HG02938 (cell line): ENCODE measurements around the gene RANGAP1.
"Not testable (repeated sequence)": the region's sequence is repeated elsewhere in the genome, so short reads cannot be mapped to it uniquely, and the experiment has no call there.

Experiments
- ATAC-seq: cut with Tn5 transposase; IDR thresholded peaks from one replicate; pipeline ENCODE4 v1.9.1; 2021; ENCODE audit warnings: mild to moderate bottlenecking, moderate library complexity; ENCODE audit not compliant: unreplicated experiment

The RANGAP1 gene

DNA sequence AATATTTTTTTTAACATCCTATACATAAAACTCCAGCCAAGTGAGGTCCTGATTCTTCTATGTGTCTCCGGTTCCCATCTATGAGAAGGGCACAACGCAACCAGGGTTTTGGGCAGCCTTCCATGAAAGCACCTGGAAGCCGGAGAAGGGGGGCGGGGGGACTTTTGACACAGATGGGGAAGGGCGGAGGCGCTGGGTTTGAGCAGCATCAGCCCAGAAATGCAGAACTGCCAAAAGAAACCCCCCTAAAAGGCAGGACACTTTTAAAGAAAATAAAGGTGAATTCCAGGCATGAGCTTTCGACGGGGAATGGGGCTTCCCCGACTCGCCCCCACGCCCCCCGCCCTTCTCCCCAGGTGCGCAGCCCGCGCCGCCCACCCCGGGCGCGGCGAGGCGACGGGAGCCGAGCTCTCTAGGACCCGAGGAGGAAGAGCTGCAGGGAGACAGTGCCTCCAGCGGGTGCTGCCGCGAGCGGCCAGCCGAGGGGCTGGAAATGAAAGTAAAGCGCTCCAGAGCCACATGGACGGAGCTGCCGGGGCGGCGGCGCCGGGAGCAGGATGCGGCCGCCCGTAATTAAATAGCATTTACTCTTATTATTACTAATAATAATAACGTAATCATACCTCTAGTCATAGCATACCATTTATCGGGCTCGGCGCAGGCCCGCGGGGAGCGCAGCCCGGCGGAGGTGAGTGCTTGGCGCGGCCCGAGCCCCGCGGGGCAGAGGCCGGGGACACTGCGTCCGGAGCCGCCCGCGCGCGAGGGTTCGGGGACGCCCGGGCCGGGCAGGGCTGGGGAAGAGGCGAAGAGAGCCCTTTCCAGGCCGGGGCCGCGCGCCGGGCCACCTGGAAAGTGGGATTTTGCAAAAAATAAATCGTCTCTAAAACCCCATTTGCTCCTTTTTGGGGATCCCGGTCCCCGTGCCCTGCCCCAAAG, 15.4 kb upstream of the RANGAP1 start, which contains the start of gene ZC3H7B:
Gene ZC3H7B (plus strand): TSS at position 441 of the 936 bp plus-strand sequence. CDS start 19,136 bp downstream, outside the sequence.
- peak; percentile 73 for ATAC-seq

DNA sequence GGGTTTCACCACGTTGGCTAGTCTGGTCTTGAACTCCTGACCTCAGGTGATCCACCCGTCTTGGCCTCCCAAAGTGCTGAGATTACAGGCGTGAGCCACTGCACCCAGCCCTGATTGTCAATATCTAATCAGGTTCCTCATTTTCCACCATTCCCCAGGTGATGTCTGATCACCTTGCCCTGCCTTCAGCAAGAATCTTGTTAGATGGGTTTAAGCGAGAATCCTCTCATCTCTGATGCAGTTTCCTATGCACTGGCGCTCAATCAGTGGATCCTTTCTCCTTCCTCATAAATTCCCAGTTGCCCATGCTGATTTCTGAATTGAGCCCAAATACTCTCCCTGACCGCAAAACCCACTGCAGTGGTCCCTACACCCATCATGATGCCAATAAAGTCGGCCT, 14.7 kb upstream of the RANGAP1 start:
- no peak for ATAC-seq

DNA sequence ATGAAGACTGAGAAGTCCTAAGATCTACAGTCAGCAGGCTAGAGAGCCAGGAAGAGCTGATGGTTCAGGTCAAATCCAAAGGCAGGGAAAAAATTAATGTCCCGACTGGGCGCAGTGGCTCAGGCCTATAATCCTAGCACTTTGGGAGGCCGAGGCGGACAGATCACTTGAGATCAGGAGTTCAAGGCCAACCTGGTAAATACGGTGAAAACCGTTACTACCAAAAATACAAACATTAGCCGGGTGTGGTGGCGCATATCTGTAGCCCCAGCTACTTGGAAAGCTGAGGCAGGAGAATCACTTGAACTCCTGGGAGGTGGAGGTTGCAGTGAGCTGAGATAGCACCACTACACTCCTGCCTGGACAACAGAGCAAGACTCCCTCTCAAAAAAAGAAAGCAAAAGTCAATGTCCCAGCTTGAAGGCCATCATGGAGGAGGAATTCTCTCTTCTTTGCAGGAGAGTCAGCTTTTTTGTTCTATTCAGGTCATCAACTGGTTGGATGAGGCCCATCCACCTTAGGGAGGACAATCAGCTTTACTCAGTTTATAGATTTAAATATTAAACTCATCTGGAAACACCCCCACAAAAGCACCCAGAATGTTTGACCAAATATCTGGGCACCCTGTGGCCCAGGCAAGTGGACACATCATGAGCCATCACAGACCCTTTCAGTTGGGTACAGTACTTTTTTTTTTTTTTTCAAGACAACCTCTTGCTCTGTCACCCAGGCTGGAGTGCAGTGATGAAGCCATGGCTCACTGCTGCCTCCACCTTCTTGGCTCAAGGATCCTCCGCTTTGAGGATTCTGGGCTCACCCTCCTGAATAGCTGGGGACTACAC, 11.1 kb upstream of the RANGAP1 start:
- no peak for ATAC-seq

DNA sequence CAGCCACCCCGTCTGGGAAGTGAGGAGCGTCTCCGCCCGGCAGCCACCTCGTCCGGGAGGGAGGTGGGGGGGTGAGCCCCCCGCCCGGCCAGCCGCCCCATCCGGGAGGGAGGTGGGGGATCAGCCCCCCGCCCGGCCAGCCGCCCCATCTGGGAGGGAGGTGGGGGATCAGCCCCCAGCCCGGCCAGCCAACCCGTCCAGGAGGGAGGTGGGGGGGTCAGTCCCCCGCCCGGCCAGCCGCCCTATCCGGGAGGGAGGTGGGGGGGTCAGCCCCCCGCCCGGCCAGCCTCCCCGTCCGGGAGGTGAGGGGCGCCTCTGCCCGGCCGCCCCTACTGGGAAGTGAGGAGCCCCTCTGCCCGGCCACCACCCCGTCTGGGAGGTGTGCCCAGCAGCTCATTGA, 8.8 kb upstream of the RANGAP1 start:
- ATAC-seq: not testable (repeated sequence)

GRCh38 chr22:41290262-41291221, 4.6 kb upstream of the RANGAP1 start:
- ATAC-seq: no peak

GRCh38 chr22:41289671-41290070, 3.7 kb upstream of the RANGAP1 start:
- ATAC-seq: no peak

GRCh38 chr22:41288245-41288946, 2.4 kb upstream of the RANGAP1 start:
- ATAC-seq: no peak

- peak; percentile 11 for ATAC-seq
Observed at GRCh38 chr22:41286639-41287091, 678 bp upstream of the RANGAP1 start.

DNA sequence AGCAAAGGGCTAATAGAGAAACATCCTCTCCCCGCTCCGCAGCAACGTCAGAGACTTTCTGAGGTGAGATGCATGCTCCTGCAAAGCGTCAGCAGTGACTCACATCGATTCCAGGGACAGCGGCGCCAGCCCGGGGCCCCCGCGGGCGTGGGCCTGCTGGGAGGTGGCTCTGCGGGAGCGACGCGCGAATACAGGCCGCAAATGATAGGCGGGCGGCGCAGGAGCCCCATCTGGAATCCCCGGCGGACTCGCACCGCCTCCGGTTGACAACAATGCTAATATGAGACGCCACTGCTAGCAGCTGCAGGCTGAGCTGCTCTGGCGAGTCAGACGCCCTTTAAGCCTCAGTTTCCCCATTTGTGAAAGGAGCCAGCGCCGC, 557 bp downstream of the RANGAP1 start:
- ATAC-seq: peak; percentile 14

- no peak for ATAC-seq
Observed at GRCh38 chr22:41284465-41284864, 1.5 kb downstream of the RANGAP1 start.

DNA sequence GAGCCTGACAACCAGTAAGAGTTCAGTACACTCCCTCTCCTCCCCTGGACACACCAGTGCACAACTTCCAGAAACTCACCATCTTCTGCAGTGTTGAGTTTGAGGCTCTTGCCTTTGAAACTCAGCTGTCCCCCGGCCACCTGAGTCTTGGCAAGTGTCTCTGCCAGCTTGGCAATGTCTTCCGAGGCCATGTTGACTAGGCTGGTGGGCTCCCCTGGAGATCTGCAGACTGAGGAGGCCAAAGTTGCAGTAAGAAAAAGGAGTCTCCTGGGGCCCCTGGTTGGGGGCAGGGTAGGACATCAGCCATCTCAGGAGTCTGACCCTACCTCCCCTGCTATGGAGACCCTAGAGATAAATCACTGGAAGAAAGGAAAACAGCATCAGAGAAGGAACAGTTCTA, 5.1 kb downstream of the RANGAP1 start:
- no peak for ATAC-seq

DNA sequence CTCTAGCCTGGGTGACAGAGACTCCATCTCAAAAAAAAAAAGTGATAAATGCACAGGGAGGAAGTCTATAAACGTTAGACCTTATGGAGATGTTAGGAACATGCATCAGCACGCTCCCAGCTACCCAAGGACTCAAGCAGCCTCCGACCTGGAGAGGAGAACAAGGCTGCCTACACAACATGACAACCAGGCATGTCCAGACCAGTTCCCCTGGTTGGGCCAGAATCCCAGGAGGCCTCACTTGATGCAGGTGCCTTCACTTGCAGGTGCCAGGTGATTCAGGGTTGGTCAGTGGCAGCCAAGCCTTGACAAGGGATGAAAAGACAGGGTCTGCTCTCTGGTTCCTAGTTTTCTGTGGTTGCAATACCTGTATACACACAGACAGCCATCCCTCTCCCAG, 5.9 kb downstream of the RANGAP1 start:
- ATAC-seq: no peak

DNA sequence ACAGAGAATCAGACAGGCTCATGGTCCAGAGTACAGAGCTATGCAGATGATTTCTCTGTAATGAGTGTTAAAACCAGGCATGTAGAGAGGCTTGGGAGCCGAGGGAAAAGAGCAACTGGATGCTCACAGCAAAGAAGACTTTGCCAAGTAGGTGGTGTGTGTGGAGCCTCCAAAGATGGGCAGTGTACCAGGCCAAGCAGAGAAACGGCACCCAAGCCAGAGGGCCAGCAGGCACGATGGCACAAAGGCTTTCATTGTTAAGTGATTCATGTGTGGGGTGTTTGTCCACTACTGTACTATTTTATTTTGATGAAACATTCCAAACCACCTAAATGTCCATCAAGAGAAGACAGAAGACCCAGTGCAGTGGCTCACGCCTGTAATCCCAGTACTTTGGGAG, 11.1 kb downstream of the RANGAP1 start:
- no peak for ATAC-seq

DNA sequence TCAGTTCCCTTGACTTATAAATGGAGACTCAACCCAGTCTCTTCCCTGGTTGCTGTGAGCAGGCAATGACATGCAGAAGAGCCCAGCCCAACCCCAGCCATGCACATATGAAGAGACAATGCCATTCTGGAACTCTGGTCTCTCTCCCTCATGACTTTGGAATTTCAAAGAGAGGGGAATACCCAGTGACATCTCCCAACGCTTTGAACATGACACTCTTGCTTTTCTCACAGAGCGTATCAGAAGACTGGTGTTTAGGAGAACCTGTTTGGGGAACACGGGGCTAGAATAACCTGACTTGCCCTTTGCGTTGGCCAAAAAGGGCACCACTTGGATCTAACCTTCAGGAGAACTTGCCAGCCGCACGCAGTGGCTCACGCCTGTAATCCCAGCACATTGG, 12.9 kb downstream of the RANGAP1 start:
- no peak for ATAC-seq

DNA sequence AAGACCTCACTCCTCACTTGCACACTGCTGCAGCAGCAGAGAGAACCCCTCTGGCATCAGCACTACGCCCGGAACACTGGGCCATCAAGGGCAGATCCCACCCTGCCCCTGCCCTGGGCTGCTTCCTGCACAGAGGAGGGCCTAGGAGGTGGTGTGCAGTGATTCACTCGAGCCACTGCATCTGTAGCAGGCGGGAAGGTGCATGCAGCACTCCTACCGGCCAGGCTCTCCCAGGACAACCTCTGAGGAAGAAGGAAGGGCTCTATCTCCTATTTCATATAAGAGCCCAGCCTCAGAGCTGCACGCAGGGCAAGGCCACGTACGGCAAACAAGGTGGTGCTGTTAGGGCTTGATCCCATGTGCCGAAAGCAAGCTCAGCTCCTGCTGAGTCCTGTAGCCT, 14.2 kb downstream of the RANGAP1 start:
- ATAC-seq: no peak

- no peak for ATAC-seq
Observed at GRCh38 chr22:41267958-41268357, 18.0 kb downstream of the RANGAP1 start.

- no peak for ATAC-seq
Observed at GRCh38 chr22:41264408-41264941, 21.5 kb downstream of the RANGAP1 start.

GRCh38 chr22:41263704-41264103, 22.3 kb downstream of the RANGAP1 start:
- ATAC-seq: no peak

GRCh38 chr22:41262250-41262765, 23.7 kb downstream of the RANGAP1 start:
- no peak for ATAC-seq
